GM12872 (cell line): ENCODE measurements around the gene CROCC.

Source experiments
- TF ChIP-seq, protein P1 (sequence below): IDR thresholded peaks from 3 replicates; pipeline ENCODE4 v1.5.1; 2011; ENCODE audit warnings: low read depth, mild to moderate bottlenecking, low read length, moderate library complexity; ENCODE audit not compliant: insufficient read depth

Gene CROCC

DNA sequence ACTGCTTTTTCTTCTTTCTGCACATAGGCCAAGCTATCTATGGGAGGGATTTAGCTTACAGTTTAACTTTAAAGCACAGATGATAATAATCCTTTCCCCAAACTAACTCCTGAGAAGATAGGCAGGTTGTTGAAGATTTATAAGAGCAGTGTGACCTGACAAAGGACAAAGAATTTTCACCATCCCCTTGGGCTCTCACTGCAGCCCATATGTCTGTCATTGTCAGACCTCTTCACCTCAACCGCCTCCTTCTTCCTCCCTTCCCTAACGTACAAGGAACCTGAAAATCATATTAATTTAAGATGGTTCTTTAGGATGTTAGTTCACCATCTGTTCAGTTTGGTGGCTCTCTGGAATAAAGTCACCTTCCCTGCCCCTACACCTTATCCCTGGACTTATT is 21.0 kb upstream of the CROCC start:
- TF ChIP-seq, protein P1, sequence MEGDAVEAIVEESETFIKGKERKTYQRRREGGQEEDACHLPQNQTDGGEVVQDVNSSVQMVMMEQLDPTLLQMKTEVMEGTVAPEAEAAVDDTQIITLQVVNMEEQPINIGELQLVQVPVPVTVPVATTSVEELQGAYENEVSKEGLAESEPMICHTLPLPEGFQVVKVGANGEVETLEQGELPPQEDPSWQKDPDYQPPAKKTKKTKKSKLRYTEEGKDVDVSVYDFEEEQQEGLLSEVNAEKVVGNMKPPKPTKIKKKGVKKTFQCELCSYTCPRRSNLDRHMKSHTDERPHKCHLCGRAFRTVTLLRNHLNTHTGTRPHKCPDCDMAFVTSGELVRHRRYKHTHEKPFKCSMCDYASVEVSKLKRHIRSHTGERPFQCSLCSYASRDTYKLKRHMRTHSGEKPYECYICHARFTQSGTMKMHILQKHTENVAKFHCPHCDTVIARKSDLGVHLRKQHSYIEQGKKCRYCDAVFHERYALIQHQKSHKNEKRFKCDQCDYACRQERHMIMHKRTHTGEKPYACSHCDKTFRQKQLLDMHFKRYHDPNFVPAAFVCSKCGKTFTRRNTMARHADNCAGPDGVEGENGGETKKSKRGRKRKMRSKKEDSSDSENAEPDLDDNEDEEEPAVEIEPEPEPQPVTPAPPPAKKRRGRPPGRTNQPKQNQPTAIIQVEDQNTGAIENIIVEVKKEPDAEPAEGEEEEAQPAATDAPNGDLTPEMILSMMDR: peak; percentile 59

DNA sequence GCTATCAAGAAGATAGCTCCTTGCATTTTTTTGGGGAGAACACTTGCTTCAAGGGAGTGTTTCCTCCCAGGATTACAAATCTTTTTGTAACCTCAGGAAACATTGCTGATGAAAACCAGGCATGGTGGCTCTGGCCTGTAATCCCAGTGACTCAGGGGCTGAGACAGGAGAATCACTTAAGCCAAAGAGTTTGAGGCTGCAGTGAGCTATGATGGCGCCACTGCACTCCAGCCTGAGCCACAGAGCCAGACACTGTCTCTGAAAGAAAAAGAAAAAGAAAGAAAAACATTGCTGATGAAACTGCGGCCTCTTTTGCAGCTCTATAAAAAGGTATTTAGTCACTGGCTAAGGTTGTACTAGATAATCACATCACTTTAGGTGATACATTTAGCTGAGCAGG is 18.7 kb upstream of the CROCC start:
- TF ChIP-seq, protein P1: no peak

DNA sequence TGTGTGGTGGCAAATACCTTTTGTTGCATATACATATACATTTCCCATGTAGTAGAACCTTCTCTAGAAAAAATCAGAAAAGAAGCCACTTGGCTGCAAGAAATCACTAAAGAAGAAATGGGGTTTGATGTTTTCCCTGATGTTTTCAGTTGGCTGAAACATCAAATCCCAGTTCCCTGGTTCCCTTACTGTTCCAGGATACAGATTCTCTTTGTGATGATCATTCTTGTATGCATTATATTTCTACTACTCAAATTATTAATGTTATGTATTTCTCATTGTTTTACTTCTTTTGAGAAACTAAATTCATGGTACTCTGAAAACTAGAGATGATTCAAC is 18.3 kb upstream of the CROCC start:
- TF ChIP-seq, protein P1: no peak

DNA sequence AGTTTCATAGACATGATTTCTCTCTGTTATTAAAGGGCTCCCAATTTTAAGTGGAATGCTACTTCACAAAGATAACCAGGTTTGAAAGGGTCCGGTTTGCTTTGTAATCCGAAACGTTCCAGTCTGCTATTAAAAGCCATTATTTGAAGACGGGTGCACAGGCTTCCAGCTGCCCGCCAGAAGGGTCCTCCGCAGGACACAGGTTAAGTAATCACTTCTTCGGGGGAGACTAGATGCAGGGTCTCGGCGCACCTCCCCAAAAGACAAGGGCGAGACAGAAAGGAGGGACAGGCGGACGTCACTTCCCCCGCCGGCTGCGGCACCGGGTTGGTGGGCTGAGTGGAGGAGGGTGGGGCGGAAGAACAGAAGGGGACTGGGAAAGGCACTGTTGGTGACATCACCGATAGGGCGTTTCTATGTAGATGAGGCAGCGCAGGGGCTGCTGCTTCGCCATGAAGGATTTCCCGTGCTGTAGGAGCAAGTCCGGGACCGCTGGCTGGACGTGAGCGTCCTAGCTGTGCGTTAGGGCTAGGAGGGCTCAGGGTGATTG is 17.1 kb upstream of the CROCC start:
- TF ChIP-seq, protein P1: no peak

DNA sequence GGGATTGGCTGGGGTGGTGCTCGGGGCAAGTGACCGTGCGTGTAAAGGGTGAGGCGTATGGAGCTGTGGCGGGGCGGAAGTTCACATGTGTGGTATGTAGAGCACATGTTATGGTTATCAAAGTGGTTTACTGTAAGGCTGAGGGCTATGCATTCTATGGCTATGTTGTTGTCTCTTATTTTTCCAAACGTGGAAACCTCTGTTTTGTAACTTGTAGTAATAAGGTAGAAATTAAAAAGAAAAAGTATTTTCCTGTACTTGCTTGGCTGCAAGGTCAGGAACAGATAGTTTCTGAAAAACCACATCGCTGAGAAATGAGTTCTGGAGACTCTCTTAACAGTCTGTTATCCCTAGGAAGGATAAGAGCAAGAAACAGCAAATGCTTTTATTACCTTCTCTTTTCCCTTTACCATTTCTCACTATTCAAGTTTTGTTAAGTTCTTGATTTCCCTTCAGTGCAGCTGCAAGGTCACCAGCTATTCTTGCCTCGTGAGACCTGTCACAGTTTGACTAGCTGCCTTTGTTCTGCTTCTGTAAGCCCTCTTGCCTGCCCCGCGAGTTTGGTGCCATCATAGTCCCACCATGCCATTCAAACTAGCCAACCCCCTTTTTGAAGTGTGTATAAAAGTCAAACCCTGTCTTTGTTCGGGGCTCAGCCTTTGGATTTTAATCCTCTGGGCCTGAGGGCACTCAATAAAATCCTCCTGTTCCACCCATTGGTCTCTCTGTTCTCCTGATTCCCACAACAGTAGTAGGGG is 16.4 kb upstream of the CROCC start:
- TF ChIP-seq, protein P1: no peak

DNA sequence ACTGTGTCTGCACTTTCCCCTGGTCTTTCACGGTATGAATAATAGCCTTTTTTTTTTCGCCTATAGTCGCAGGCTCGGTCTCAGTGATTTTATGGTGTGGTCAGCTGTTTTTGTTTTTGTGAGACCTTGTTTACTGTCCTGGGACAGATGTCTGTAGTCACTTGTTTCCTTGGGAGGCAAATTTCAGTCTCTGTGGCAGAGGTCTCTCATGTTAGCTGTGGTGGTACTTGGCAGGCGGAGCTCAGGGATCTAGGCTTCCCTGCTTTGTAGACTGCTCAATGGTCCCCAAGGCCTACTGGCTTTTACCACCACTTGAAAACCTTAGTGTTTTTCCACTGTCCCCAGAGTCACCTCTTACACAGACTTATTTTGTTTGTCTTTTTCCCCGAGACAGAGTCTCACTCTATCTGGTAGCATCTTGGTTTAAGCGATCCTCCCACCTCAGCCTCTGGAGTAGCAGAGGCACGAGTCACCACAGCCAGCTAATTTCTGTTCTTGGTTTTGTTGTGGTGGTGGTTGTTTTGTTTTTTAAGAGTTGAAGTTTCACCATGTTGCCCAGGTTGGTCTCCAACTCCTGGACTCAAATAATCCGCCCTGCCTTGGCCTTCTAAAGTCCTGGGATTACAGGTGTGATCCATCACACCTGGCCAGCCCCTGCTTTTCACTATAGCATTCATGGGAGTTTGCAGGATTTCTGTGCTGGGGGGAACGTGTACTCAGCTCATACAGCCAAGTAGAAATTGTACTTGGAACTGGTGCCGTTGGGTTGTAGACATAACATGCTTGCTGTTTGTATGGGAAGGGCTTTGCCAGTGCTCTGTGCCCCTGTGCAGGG is 15.6 kb upstream of the CROCC start:
- TF ChIP-seq, protein P1: no peak

DNA sequence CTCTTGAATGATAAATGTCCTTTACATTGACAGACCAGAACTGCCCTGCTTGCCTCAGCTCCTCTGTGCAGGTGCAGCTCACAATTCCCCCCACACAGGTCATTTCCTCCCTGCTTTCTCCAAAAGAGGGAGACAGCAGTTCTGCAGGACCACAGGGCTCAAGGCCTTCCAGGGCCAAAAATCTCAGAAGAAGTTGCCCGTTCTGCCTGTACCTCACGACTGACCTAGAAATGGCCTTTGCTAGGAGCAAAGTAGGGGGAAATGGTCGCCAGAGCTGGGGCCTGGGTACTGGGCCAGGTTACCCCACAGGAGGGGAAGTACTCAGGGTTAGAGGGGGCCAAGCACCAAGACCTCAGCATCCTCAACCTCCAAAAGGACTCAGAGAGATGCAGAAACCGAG is 14.9 kb upstream of the CROCC start:
- TF ChIP-seq, protein P1: no peak
